Liver (tissue), 9 donors: ENCODE data around the gene PRPF19. TPM values are rescaled to one million over a fixed set of nuclear protein-coding genes. Genes with fewer than 3 reads are reported as not detected.

ENCODE experiments used
- DNase-seq: peaks from one replicate; pipeline ENCODE4 v3.0.0-alpha.2; 2017; ENCODE audit warnings: low spot score
- H3K27ac ChIP-seq, 2 donors: one replicate each; pipeline ENCODE4 v1.7.0; 2013; ENCODE audit warnings: inconsistent platforms in 2 of 2, low read length in 2 of 2, control low read depth in 1 of 2, low read depth in 1 of 2, mild to moderate bottlenecking in 1 of 2
- H3K27me3 ChIP-seq, 4 donors: one replicate each; pipeline versions ENCODE4 v1.6.1 to v1.7.0; 2013; ENCODE audit warnings: low read length in 3 of 4, inconsistent platforms in 1 of 4, mild to moderate bottlenecking in 1 of 4, moderate library complexity in 1 of 4; ENCODE audit not compliant: control insufficient read depth in 4 of 4, insufficient read depth in 4 of 4
- H3K36me3 ChIP-seq, 4 donors: one replicate each; pipeline versions ENCODE4 v1.6.1 to v1.7.0; 2013; ENCODE audit warnings: low read length in 3 of 4, mild to moderate bottlenecking in 3 of 4, low read depth in 1 of 4, moderate library complexity in 1 of 4; ENCODE audit not compliant: control insufficient read depth in 4 of 4, insufficient read depth in 3 of 4
- H3K4me1 ChIP-seq, 4 donors: one replicate each; pipeline versions ENCODE4 v1.6.1 to v1.7.0; 2013; ENCODE audit warnings: low read length in 3 of 4, mild to moderate bottlenecking in 3 of 4, moderate library complexity in 1 of 4; ENCODE audit not compliant: control insufficient read depth in 4 of 4, insufficient read depth in 4 of 4
- H3K4me3 ChIP-seq, 3 donors: one replicate each; pipeline versions ENCODE4 v1.6.1 to v1.7.0; 2013; ENCODE audit warnings: low read length in 3 of 3, control low read depth in 1 of 3, low read depth in 1 of 3, mild to moderate bottlenecking in 1 of 3
- H3K9ac ChIP-seq, 2 donors: one replicate each; pipeline ENCODE4 v1.7.0; 2013; ENCODE audit warnings: low read length in 2 of 2, mild to moderate bottlenecking in 2 of 2, moderate library complexity in 2 of 2, control low read depth in 1 of 2, low read depth in 1 of 2
- H3K9me3 ChIP-seq, 4 donors: one replicate each; pipeline versions ENCODE4 v1.6.1 to v1.7.0; 2013; ENCODE audit warnings: low read length in 3 of 4; ENCODE audit not compliant: control insufficient read depth in 4 of 4
- ATF3 ChIP-seq: IDR thresholded peaks from 2 replicates; pipeline ENCODE4 v1.6.1; 2016; ENCODE audit warnings: antibody characterized with exemption
- CTCF ChIP-seq: fragments of 150-350 bp; IDR thresholded peaks from 2 replicates; pipeline ENCODE4 v1.5.1; 2017; ENCODE audit warnings: improper control_type of control experiment, low read depth, low read length; ENCODE audit not compliant: missing input control
- EGR1 ChIP-seq, 2 donors: IDR thresholded peaks; 2 replicates each; pipeline ENCODE4 v1.6.1; 2016 to 2018; ENCODE audit warnings: antibody characterized with exemption in 2 of 2, low read depth in 2 of 2
- FOXA1 ChIP-seq: IDR thresholded peaks from 2 replicates; pipeline ENCODE4 v1.6.1; 2016; ENCODE audit warnings: antibody characterized with exemption
- FOXA2 ChIP-seq: IDR thresholded peaks from 2 replicates; pipeline ENCODE4 v1.6.1; 2016; ENCODE audit warnings: antibody characterized with exemption
- GABPA ChIP-seq, 2 donors: IDR thresholded peaks in 1 of 2; conservative IDR thresholded peaks in 1 of 2; 2 replicates each; pipeline ENCODE4 v1.6.1; 2016; ENCODE audit warnings: antibody characterized with exemption in 2 of 2, mild to moderate bottlenecking in 1 of 2, moderate library complexity in 1 of 2
- HNF4A ChIP-seq, 2 donors: conservative IDR thresholded peaks; 2 replicates each; pipeline ENCODE4 v1.6.1; 2016; ENCODE audit warnings: antibody characterized with exemption in 2 of 2, mild to moderate bottlenecking in 2 of 2
- HNF4G ChIP-seq: IDR thresholded peaks from 2 replicates; pipeline ENCODE4 v1.6.1; 2016; ENCODE audit warnings: antibody characterized with exemption
- JUND ChIP-seq, 2 donors: IDR thresholded peaks; 2 replicates each; pipeline ENCODE4 v1.6.1; 2016; ENCODE audit warnings: antibody characterized with exemption in 2 of 2
- MAX ChIP-seq: IDR thresholded peaks from 2 replicates; pipeline ENCODE4 v1.6.1; 2016; ENCODE audit warnings: antibody characterized with exemption
- NR2F2 ChIP-seq: IDR thresholded peaks from 2 replicates; pipeline ENCODE4 v1.6.1; 2016; ENCODE audit warnings: antibody characterized with exemption
- RAD21 ChIP-seq, 2 donors: IDR thresholded peaks; 2 replicates each; pipeline ENCODE4 v1.6.1; 2016; ENCODE audit warnings: antibody characterized with exemption in 2 of 2, mild to moderate bottlenecking in 2 of 2
- REST ChIP-seq: IDR thresholded peaks from 2 replicates; pipeline ENCODE4 v1.6.1; 2016; ENCODE audit warnings: antibody characterized with exemption, mild to moderate bottlenecking
- RXRA ChIP-seq, 2 donors: IDR thresholded peaks; 2 replicates each; pipeline ENCODE4 v1.6.1; 2017 to 2018; ENCODE audit warnings: antibody characterized with exemption in 2 of 2, mild to moderate bottlenecking in 1 of 2
- SP1 ChIP-seq: IDR thresholded peaks from 2 replicates; pipeline ENCODE4 v1.6.1; 2018; ENCODE audit warnings: antibody characterized with exemption, mild to moderate bottlenecking
- TAF1 ChIP-seq: conservative IDR thresholded peaks from 2 replicates; pipeline ENCODE4 v1.6.1; 2016; ENCODE audit warnings: antibody characterized with exemption, mild to moderate bottlenecking
- YY1 ChIP-seq: IDR thresholded peaks from 2 replicates; pipeline ENCODE4 v1.6.1; 2016; ENCODE audit warnings: antibody characterized with exemption, mild to moderate bottlenecking
- ZBTB33 ChIP-seq: IDR thresholded peaks from 2 replicates; pipeline ENCODE4 v1.6.1; 2016; ENCODE audit warnings: antibody characterized with exemption
- WGBS: extraction: QIAGEN DNeasy Blood & Tissue Kit; methylation state at CpG from one replicate; pipeline ENCODE4 v1.1.7; 2013; 5-methylcytosine and 5-hydroxymethylcytosine counted together
- polyA plus RNA-seq, 2 donors: library from polyadenylated mRNA; stranded (reverse) in 1 of 2; unstranded in 1 of 2; fragments of 200-250 nt in 1 of 2; fragments of >200 nt in 1 of 2; fragmentation: Nextera tagmentation in 1 of 2; extraction: Ambion mirVana in 1 of 2; gene quantifications; one replicate each; pipeline versions ENCODE4 v1.2.1 to v1.2.3, GENCODE V29; 2013 to 2015
- total RNA-seq, 2 donors: library from RNA; depleted of rRNA; stranded (reverse); fragments of >200 nt; gene quantifications; one replicate each; pipeline ENCODE4 v1.2.3, GENCODE V29; 2014
- donor health status: healthy.
- donor health status: healthy.
- donor health status: healthy.
- donor health status: healthy.
- donor health status: healthy.

The PRPF19 gene
- total and polyA plus RNA-seq, 4 donors: 25.4 to 57.1 (median 40.4) TPM

- 86% methylated on average over 4 of the region's 4 CpGs for WGBS
- Histone ChIP-seq H3K9me3 (no peaks in the 10 kb centered on the region), H3K4me1 (no peaks in the 10 kb centered on the region), H3K36me3 (peaks cover 2 to 50% (median 13%) of the 10 kb centered on the region in 4 donors), H3K27ac (no peak overlapping the region), H3K9ac (no peak overlapping the region), H3K4me3 (no peak overlapping the region), H3K27me3 (no peaks in the 10 kb centered on the region)
- TF ChIP-seq FOXA1: no peak
- no peak for TF ChIP-seq CTCF
- TF ChIP-seq SP1: no peak
- no peak for TF ChIP-seq HNF4A (conservative IDR thresholded peaks at IDR 0.05)
- no peak for TF ChIP-seq ATF3
- TF ChIP-seq MAX: no peak
- TF ChIP-seq YY1: no peak
- TF ChIP-seq EGR1 (IDR thresholded peaks at IDR 0.05; ENCODE audit: low read depth in 2 of 2): no peak
- TF ChIP-seq JUND (IDR thresholded peaks at IDR 0.05): no peak
- no peak for TF ChIP-seq TAF1
- TF ChIP-seq RXRA (IDR thresholded peaks at IDR 0.05): no peak
- TF ChIP-seq RAD21 (IDR thresholded peaks at IDR 0.05): no peak
- TF ChIP-seq NR2F2: no peak
- TF ChIP-seq ZBTB33: no peak
- no peak for TF ChIP-seq FOXA2
- no peak for TF ChIP-seq GABPA (IDR thresholded peaks at IDR 0.05 in 1 of 2, conservative IDR thresholded peaks at IDR 0.05 in 1 of 2)
- no peak for TF ChIP-seq REST
- TF ChIP-seq HNF4G: no peak
- DNase-seq: no peak
Observed at GRCh38 chr11:60942219-60942618, 35.8 kb upstream of the PRPF19 start.
